WTC11 (cell line): ENCODE data around the gene DMRTB1. TPM values are rescaled to one million over a fixed set of nuclear protein-coding genes. Genes with fewer than 3 reads are reported as not detected.

ENCODE experiments used
- ATAC-seq: fragments of 200-7000 bp; cut with Tn5 transposase; 2 replicates; pipeline ENCODE4 v1.10.0; 2021; ENCODE audit warnings: mild to moderate bottlenecking, moderate library complexity
- CTCF ChIA-PET: fragments of 300-600 bp; sonication (Branson Sonifier 250); formaldehyde crosslinking; loops from one replicate; lab custom pipeline; 2021; ENCODE audit warnings: antibody characterized with exemption; lab: Charles Lee
- POLR2A ChIA-PET: fragments of 350-600 bp; sonication (Branson Sonifier 250); formaldehyde crosslinking; loops from one replicate; lab custom pipeline; 2021; ENCODE audit warnings: antibody characterized with exemption; lab: Charles Lee
- DNase-seq: peaks from one replicate; pipeline ENCODE4 v3.0.0; 2021; ENCODE audit warnings: low spot score
- H3K27ac Mint-ChIP-seq: 2 replicates; pipeline ENCODE4 v1.8.0; 2021; ENCODE audit warnings: mixed read lengths
- H3K27me3 Mint-ChIP-seq: 2 replicates; pipeline ENCODE4 v1.8.0; 2021; ENCODE audit warnings: low read depth, mild to moderate bottlenecking, moderate library complexity, mixed read lengths
- H3K36me3 Mint-ChIP-seq: 2 replicates; pipeline ENCODE4 v1.8.0; 2021; ENCODE audit warnings: mixed read lengths
- H3K4me1 Mint-ChIP-seq: 2 replicates; pipeline ENCODE4 v1.8.0; 2022; ENCODE audit warnings: mixed read lengths
- H3K4me3 Mint-ChIP-seq: 2 replicates; pipeline ENCODE4 v1.8.0; 2021; ENCODE audit warnings: mild to moderate bottlenecking, moderate library complexity, mixed read lengths
- H3K9me3 Mint-ChIP-seq: 2 replicates; pipeline ENCODE4 v1.8.0; 2021; ENCODE audit warnings: mixed read lengths
- GABPB1 ChIP-seq: sonication (generic); formaldehyde crosslinking; IDR thresholded peaks from 2 replicates; pipeline ENCODE4 v1.8.1; 2023; ENCODE audit warnings: mild to moderate bottlenecking, missing genetic modification reagents
- IRF2 ChIP-seq: sonication (generic); formaldehyde crosslinking; IDR thresholded peaks from 2 replicates; pipeline ENCODE4 v1.8.0; 2022; ENCODE audit warnings: low read depth, missing genetic modification reagents, borderline replicate concordance
- JAZF1 ChIP-seq: fragments of 250-450 bp; sonication (Bioruptor Pico); IDR thresholded peaks from 2 replicates; pipeline ENCODE4 v1.9.0; 2021; ENCODE audit warnings: moderate library complexity, mild to moderate bottlenecking, inconsistent platforms
- JUN ChIP-seq: sonication (generic); formaldehyde crosslinking; IDR thresholded peaks from 2 replicates; pipeline ENCODE4 v1.8.0; 2023; ENCODE audit warnings: mild to moderate bottlenecking, missing genetic modification reagents
- NR3C1 ChIP-seq: sonication (generic); formaldehyde crosslinking; conservative IDR thresholded peaks from 2 replicates; pipeline ENCODE4 v1.8.1; 2023; ENCODE audit warnings: low read depth, mild to moderate bottlenecking, missing genetic modification reagents
- SP1 ChIP-seq: sonication (generic); formaldehyde crosslinking; conservative IDR thresholded peaks from 2 replicates; pipeline ENCODE4 v1.8.1; 2022; ENCODE audit warnings: missing genetic modification reagents
- TCF7 ChIP-seq: sonication (generic); formaldehyde crosslinking; IDR thresholded peaks from 2 replicates; pipeline ENCODE4 v1.8.0; 2022; ENCODE audit warnings: mild to moderate bottlenecking, low read depth, missing genetic modification reagents, moderate library complexity
- ZBTB21 ChIP-seq: sonication (generic); formaldehyde crosslinking; IDR thresholded peaks from 2 replicates; pipeline ENCODE4 v1.8.1; 2023; ENCODE audit warnings: mild to moderate bottlenecking, missing genetic modification reagents, borderline replicate concordance
- ZNF138 ChIP-seq: sonication (generic); formaldehyde crosslinking; conservative IDR thresholded peaks from 2 replicates; pipeline ENCODE4 v1.8.1; 2022; ENCODE audit warnings: mild to moderate bottlenecking, moderate library complexity, missing genetic modification reagents
- ZNF396 ChIP-seq: fragments of 250-450 bp; sonication (Bioruptor Pico); IDR thresholded peaks from 2 replicates; pipeline ENCODE4 v1.8.0; 2021; ENCODE audit warnings: mild to moderate bottlenecking, moderate library complexity, borderline replicate concordance
- total RNA-seq: library from RNA; stranded (reverse); gene quantifications from 3 replicates; pipeline ENCODE4 v1.2.3, GENCODE V29; 2021
- TF ChIP-seq, protein P1 (sequence below): fragments of 250-450 bp; sonication (Bioruptor Pico); conservative IDR thresholded peaks from 2 replicates; pipeline ENCODE4 v1.9.0; 2021; ENCODE audit warnings: mild to moderate bottlenecking
- TF ChIP-seq, protein P2 (sequence below): fragments of 250-450 bp; sonication (Bioruptor Pico); IDR thresholded peaks from 2 replicates; pipeline ENCODE4 v1.9.0; 2021; ENCODE audit warnings: moderate library complexity, mild to moderate bottlenecking, inconsistent platforms, borderline replicate concordance
- TF ChIP-seq, protein P3 (sequence below): sonication (generic); formaldehyde crosslinking; IDR thresholded peaks from 2 replicates; pipeline ENCODE4 v1.8.1; 2023; ENCODE audit warnings: mild to moderate bottlenecking, missing genetic modification reagents, moderate library complexity
- TF ChIP-seq, protein P4 (sequence below): sonication (generic); formaldehyde crosslinking; IDR thresholded peaks from 2 replicates; pipeline ENCODE4 v1.8.1; 2023; ENCODE audit warnings: mild to moderate bottlenecking, missing genetic modification reagents
- TF ChIP-seq, protein P5 (sequence below): sonication (generic); formaldehyde crosslinking; IDR thresholded peaks from 2 replicates; pipeline ENCODE4 v1.8.1; 2023; ENCODE audit warnings: mild to moderate bottlenecking, missing genetic modification reagents, moderate library complexity
- TF ChIP-seq, protein P6 (sequence below): sonication (generic); formaldehyde crosslinking; conservative IDR thresholded peaks from 2 replicates; pipeline ENCODE4 v1.8.1; 2023; ENCODE audit warnings: mild to moderate bottlenecking, low read depth, missing genetic modification reagents, moderate library complexity
- TF ChIP-seq, protein P7 (sequence below): sonication (generic); formaldehyde crosslinking; IDR thresholded peaks from 2 replicates; pipeline ENCODE4 v1.8.0; 2022; ENCODE audit warnings: mild to moderate bottlenecking, missing genetic modification reagents

The DMRTB1 gene
- total RNA-seq, 1 experiment from 2014 or later = 0.17 TPM

DNA sequence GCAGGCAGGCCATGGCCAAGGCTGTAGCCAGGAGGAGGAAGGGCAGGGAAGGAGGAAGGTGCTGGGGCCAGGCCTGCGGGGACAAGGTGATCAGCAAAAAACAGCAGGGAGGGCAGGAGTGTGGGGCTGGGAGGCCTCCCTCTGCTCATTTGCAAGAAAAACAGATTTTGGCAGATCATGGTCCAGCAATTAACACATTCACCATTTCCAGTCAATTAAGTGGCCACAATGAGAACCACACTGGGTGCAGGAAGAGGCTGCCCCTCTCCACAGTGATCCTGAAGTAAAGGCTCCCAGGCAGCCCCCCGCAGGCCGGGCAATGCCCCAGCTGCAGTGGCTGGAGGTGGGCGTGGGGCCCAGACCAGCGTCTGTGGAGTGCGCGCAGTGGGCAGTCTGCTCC lies 54.6 kb downstream of the DMRTB1 start (continued):
- TF ChIP-seq, protein P1, sequence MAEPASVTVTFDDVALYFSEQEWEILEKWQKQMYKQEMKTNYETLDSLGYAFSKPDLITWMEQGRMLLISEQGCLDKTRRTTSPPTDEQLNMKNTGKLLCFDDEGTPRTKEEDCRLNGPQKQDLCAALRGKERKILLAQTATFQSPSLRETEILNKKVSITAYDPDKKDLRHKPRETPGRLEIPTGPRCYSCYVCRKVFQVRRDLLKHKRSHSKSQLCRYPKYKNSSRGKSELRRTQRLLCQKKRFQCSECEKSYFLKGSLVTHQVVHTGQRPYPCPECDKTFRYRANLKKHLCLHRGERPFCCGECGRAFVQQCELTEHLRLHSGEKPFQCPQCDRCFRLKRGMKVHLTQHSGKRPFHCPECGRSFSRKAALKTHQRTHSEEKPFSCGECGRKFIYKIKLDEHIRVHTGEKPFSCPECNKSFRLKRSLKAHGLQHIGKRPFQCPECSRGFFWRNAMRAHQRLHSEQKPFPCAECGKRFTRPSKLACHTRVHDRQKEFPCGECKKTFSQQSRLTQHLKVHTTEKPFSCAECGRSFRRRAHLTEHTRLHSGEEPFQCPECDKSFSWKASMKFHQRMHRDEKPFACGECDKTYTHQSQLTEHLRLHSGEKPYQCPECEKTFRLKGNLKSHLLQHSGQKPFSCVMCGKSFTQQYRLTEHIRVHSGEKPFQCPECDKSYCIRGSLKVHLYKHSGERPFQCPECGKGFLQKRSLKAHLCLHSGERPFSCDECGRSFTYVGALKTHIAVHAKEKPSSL (CRISPR knock-in tag) = no peak
- no peak for TF ChIP-seq IRF2 (CRISPR knock-in tag)

DNA sequence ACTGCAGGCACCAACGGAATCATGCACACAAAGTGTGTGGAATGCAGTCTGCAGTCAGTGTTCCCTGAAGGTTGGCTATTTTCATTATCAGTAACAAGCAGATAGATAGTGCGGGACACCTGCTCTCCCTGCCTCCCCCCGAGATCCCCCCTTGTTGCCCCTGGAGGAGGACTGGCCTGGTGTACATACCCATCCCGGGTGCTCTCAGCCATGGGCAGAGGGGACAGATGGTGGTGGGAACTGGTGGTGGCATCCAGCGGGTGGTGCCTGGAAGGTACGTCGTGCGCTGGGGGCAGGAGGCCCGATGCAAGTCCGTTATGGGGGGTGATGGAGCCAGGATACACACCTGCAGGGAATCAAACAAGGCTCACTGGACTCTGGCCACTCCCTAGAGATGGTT lies 55.2 kb downstream of the DMRTB1 start:
- H3K4me1 Mint-ChIP-seq = peaks cover 12% of the 10 kb centered on the region; the same call in 1 of the 2 replicates
- no peak overlapping the region for H3K27ac Mint-ChIP-seq
- H3K4me3 Mint-ChIP-seq = no peak overlapping the region
- no peaks in the 10 kb centered on the region for H3K9me3 Mint-ChIP-seq
- ChIA-PET CTCF (interaction anchor here (1.0 kb wide), 1 partner anchor 28 kb away, joined by 3 read pairs; no protein-coding TSS in a partner anchor), POLR2A (interaction anchor here (0.6 kb wide), 1 partner anchor 722 kb away, joined by 3 read pairs; no protein-coding TSS in a partner anchor)
- no peak for DNase-seq
- no peak for ATAC-seq
- H3K36me3 Mint-ChIP-seq = no peaks in the 10 kb centered on the region
- TF ChIP-seq, protein P2, sequence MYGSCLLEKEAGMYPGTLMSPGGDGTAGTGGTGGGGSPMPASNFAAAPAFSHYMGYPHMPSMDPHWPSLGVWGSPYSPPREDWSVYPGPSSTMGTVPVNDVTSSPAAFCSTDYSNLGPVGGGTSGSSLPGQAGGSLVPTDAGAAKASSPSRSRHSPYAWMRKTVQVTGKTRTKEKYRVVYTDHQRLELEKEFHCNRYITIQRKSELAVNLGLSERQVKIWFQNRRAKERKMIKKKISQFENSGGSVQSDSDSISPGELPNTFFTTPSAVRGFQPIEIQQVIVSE = no peak
- TF ChIP-seq NR3C1 (CRISPR knock-in tag) (no peak), ZBTB21 (CRISPR knock-in tag) (no peak), JAZF1 (CRISPR knock-in tag) (no peak), SP1 (CRISPR knock-in tag) (no peak), TCF7 (no peak), JUN (CRISPR knock-in tag) (no peak), ZNF396 (no peak), ZNF138 (CRISPR knock-in tag) (no peak), GABPB1 (no peak)
- TF ChIP-seq, protein P3, sequence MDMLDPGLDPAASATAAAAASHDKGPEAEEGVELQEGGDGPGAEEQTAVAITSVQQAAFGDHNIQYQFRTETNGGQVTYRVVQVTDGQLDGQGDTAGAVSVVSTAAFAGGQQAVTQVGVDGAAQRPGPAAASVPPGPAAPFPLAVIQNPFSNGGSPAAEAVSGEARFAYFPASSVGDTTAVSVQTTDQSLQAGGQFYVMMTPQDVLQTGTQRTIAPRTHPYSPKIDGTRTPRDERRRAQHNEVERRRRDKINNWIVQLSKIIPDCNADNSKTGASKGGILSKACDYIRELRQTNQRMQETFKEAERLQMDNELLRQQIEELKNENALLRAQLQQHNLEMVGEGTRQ (CRISPR knock-in tag) = no peak
- TF ChIP-seq, protein P4, sequence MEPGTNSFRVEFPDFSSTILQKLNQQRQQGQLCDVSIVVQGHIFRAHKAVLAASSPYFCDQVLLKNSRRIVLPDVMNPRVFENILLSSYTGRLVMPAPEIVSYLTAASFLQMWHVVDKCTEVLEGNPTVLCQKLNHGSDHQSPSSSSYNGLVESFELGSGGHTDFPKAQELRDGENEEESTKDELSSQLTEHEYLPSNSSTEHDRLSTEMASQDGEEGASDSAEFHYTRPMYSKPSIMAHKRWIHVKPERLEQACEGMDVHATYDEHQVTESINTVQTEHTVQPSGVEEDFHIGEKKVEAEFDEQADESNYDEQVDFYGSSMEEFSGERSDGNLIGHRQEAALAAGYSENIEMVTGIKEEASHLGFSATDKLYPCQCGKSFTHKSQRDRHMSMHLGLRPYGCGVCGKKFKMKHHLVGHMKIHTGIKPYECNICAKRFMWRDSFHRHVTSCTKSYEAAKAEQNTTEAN (CRISPR knock-in tag) = no peak
- TF ChIP-seq, protein P5, sequence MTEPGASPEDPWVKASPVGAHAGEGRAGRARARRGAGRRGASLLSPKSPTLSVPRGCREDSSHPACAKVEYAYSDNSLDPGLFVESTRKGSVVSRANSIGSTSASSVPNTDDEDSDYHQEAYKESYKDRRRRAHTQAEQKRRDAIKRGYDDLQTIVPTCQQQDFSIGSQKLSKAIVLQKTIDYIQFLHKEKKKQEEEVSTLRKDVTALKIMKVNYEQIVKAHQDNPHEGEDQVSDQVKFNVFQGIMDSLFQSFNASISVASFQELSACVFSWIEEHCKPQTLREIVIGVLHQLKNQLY (CRISPR knock-in tag) = no peak
- TF ChIP-seq, protein P6, sequence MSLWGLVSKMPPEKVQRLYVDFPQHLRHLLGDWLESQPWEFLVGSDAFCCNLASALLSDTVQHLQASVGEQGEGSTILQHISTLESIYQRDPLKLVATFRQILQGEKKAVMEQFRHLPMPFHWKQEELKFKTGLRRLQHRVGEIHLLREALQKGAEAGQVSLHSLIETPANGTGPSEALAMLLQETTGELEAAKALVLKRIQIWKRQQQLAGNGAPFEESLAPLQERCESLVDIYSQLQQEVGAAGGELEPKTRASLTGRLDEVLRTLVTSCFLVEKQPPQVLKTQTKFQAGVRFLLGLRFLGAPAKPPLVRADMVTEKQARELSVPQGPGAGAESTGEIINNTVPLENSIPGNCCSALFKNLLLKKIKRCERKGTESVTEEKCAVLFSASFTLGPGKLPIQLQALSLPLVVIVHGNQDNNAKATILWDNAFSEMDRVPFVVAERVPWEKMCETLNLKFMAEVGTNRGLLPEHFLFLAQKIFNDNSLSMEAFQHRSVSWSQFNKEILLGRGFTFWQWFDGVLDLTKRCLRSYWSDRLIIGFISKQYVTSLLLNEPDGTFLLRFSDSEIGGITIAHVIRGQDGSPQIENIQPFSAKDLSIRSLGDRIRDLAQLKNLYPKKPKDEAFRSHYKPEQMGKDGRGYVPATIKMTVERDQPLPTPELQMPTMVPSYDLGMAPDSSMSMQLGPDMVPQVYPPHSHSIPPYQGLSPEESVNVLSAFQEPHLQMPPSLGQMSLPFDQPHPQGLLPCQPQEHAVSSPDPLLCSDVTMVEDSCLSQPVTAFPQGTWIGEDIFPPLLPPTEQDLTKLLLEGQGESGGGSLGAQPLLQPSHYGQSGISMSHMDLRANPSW (CRISPR knock-in tag) = no peak
- TF ChIP-seq, protein P7, sequence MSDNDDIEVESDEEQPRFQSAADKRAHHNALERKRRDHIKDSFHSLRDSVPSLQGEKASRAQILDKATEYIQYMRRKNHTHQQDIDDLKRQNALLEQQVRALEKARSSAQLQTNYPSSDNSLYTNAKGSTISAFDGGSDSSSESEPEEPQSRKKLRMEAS (CRISPR knock-in tag) = no peak
- H3K27me3 Mint-ChIP-seq = no peaks in the 10 kb centered on the region
